NCI-H774 (cell line): Measurements from ENCODE around the gene KRT84.
"Not testable (repeated sequence)": the region's sequence is repeated elsewhere in the genome, so short reads cannot be mapped to it uniquely, and the experiment has no call there.

Experiments
- DNase-seq: peaks from one replicate; lab custom pipeline; 2025; lab: John Stamatoyannopoulos, UW

KRT84 gene

DNA sequence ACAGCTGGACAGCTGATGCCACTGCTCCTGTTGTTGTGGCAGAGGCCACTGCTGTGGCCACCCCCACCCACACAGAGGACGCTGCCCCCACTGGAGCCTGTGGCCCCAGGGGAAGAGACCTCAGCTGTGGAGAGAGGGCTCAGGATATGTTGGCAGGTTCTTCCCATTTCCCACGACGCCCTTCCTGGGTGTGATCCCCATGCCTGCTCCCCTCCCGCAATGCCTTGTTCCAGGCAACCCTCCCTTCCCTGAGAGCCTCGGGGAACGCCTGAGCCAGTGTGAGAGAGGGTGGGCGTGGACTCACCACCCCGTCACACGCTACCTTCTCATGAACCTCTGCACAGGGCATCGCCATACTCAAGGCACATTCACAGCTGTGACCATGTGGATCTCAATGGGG lies 26.4 kb upstream of the KRT84 start:
- no peak for DNase-seq

- not testable (repeated sequence) for DNase-seq
These were observed 25.3 kb upstream of the KRT84 start for GRCh38 chr12:52410589-52411248.

GRCh38 chr12:52407918-52408317 lies 22.5 kb upstream of the KRT84 start:
- no peak for DNase-seq

DNA sequence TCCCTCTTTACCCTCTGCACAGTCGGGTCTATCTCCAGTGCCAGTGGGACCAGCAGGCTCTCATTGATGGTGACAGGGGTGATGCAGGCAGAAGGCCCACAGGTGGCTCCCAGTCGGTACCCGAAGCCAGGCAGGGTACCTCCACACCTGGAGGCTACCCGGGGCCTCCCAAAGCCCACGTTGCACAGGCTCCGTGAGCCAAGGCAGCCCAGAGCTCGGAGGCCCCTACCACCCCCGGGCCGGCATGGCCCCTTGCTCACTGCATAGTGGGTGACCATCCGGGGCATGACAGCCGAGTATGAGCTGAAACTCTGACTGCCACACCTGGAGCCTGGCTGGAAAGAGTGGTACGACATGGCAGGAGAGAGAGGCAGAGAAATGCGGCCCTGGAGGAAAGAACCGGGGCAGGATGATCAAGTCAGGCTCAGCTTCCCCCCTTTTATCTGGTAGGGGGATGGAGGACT lies 20.5 kb upstream of the KRT84 start, which contains the start of gene KRT82:
KRT82 (minus strand) TSS at position 414 of the 464 bp plus-strand sequence; CDS start at position 356, 58 bp downstream.
- DNase-seq = no peak

DNA sequence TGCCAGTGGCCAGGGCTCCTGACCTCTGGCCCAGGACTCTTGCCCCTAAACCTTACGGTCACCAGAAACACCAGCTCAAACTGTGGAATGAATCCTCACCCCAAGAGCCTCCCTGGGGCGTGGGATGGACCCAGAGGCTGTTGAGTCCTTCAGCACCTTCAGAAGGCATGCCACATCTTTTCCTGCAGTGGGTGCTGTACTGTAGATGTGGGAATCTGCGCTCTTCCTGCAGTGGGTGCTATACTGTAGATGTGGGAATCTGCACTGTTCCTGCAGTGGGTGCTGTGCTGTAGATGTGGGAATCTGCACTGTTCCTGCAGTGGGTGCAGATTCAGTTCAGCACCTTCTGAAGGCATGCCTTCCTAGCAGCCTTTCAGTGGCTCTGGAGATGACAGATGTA lies 19.5 kb upstream of the KRT84 start:
- no peak for DNase-seq

DNA sequence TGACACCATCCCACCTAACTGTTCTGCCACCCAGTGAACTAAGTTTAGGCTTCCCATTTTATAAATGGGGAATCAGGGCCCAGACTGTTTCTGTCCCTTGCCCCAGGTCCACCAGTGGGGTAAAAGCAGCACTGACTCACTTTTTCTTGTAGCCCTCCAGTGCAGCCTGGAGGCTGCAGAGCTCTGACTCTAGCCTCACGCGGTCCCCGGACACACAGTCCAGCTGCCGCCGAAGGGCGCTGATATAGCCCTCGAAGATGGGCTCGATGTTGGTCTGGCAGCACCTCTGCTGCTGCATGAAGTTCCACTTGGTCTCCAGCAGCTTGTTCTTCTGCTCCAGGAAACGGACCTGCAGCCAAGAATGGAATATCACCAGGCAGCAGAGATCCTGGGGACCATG lies 18.1 kb upstream of the KRT84 start:
- no peak for DNase-seq

GRCh38 chr12:52402873-52403540 lies 17.6 kb upstream of the KRT84 start:
- no peak for DNase-seq

GRCh38 chr12:52402377-52402776 lies 16.9 kb upstream of the KRT84 start:
- no peak for DNase-seq

- no peak for DNase-seq
These were observed 16.5 kb upstream of the KRT84 start for GRCh38 chr12:52401926-52402325.

- DNase-seq = no peak
These were observed 16.1 kb upstream of the KRT84 start for GRCh38 chr12:52401526-52401925.

- no peak for DNase-seq
These were observed 15.5 kb upstream of the KRT84 start for GRCh38 chr12:52400906-52401305.

DNA sequence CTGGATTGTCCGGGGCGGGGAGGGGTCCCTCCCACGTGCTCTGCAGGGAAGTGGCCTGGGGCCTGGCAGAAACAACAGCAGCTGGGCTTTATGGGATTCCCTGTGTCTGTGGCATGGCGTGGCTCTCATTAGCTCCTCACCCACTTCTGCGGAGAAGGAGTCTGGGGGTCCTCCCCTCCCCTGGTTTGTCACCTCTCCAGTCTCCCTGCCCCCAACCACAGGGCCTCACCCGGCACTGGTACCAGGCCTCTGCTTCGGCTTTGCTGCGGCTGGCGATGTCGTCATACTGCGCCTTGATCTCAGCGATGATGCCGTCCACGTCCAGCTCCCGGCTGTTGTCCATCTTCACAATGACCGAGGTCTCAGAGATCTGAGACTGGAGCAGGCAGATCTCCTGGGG lies 14.3 kb upstream of the KRT84 start:
- DNase-seq = no peak

DNA sequence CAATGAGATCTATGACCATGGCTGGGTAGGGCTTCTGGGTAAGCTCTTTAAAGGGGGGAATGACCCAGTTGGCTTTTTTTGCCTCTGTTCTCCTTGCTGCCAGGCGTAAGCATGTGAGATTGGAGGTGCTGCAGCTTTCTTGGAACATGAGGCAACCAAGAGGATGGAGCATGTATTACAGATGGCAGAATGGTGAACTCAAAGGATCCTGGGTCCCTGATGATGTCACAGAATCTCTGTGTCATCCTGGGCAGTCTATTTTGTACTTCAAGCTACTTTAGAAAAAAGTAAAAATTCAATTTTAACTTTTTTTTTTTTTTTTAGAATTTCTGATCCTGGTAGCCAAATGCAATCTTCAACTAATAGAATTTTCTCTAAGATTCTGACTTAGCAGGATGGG lies 12.7 kb upstream of the KRT84 start:
- no peak for DNase-seq

DNA sequence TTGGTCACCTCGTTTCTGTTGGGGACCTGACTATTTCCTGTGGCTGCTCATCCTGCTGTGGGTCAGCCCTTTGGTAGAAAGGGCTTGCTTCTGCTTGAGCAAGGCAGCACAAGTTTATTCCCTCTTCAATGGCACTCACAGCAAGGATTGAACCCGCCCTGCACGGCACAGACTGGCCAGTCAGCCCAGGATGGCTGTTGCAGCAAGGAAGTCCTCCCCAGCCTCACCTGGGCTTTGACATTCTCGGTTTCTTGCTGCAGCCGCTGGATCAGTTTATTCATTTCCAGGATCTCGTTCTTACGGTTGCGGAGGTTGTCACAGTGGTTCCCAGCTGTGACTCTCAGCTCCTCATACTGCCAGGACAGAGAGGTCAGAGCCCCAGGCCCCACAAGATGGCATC lies 11.2 kb upstream of the KRT84 start:
- no peak for DNase-seq

- DNase-seq = peak; percentile 29
These were observed 10.4 kb upstream of the KRT84 start for GRCh38 chr12:52395761-52396434.

DNA sequence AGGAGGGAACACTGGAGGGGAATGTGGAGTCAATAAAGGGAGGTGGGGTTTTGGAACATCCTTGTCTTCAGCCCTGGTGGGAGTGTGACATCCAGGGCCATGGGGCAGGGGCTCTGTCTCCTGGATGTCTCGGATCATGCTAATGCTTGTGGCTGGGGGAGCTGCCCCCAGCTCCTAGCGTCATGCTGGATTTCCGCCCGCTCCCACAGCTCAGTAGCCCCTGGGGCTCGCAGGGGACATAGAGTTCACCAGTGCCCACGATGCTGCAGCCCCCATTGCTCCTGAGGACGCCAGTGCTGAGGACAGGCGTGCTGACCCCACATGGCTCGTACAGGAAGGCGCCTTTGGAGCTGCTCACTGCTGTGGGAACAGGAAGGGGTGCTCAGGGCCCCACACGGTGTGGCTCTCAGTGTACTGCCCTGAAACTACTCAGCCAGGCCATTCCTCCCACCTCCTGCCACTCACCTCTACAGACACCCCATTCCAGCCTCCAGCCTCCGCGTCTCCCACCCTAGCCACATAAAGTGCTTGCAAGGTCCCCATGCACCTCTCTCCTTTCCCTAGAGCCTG lies 9.5 kb upstream of the KRT84 start:
- DNase-seq = no peak

- DNase-seq = no peak
These were observed 7.1 kb upstream of the KRT84 start for GRCh38 chr12:52392465-52393007.

DNA sequence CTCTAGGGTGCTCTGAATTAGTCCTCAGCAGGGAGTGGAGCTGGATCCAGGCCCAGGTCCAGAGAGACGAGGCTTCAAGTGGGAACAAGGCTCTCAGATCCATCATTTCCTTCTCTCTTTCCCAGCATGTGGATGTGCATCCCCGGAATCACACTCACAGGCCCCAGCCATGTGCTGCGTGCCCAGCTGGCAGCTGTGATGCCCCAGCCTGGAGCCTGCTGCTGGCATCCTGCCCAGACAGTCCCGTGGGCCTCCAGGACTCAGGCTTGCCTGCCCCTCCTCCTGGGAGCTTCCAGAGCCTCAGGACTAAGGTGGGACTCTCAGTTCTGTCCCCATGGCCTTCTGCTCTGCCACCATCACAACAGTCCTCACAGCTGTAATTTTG lies 6.2 kb upstream of the KRT84 start:
- peak; percentile 54 for DNase-seq

GRCh38 chr12:52390739-52391617 lies 5.5 kb upstream of the KRT84 start:
- DNase-seq = no peak

- no peak for DNase-seq
These were observed 4.1 kb upstream of the KRT84 start for GRCh38 chr12:52389313-52390207.
